ENCODE data around the gene SPINK2.

Gene SPINK2

DNA sequence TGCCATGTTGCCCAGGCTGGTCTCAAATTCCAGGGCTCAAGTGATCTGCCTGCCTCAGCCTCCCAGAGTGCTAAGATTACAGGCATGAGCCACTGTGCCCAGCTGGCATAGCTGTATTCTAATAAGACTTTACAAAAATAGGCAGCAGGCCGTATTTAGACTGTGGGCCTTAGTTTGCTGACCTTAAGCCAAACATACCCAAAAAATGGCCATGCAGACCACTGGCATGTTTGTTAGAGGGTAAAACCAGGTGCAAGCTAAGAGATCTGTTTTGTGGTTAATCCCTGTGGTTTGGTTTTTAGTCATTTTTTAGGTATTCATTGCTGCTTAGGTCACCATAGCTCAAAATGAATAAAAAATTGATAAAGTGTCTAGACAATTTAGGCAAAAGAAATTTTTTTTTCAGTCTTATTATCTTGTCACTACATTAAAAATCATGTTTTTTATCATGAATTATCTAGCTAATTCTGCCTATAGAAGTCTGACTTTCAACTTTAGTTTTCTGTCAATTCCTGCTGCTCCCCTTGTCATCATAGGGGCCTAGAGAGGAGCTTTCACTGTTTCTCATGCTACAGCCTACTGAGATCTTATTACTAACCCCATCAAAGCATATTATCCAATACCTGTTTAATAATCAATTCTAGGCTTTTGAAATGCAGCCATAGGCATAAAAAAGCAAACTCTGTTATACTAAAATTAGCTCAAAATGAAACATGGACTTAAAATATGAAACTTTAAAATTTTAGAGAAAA, 7.5 kb upstream of the SPINK2 start:
- no peak for DNase-seq
- no peak for TF ChIP-seq GATA1 (IDR thresholded peaks at IDR 0.05; ENCODE audit: low read depth, low read length)

DNA sequence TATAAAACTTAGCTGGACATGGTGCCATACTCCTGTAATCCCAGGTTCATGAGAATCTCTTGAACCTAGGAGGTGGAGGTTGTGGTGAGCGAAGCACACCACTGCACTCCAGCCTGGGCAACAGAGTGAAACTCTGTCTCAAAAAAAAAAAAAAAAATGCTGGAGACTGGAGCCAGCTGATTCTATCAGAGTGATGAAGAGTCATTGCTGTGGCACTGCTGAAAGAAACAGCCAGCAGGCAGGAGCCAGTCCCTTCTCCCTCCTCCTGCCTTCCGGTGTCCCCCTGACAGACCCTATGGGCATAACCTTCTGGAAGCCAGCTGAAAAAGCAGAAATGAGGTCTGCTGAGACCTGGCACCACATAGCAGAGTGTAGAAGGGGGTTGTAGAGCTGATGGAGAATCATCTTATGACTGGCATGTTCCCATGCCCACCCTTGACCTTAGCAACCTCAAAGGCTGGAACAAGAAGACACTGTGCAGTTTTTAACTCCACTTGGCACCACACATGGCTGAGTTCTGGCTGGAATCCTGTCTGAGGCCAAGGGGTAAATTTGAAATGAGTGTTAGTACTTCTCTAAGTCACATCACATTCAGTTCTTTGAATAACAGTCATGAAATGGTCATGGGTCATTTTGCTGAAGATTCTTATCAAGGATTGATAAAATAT, 2.6 kb upstream of the SPINK2 start:
- TF ChIP-seq POLR2A (IDR thresholded peaks at IDR 0.05; ENCODE audit: low read length) (no peak), GATA1 (IDR thresholded peaks at IDR 0.05; ENCODE audit: low read depth, low read length) (no peak)
- DNase-seq: no peak

DNA sequence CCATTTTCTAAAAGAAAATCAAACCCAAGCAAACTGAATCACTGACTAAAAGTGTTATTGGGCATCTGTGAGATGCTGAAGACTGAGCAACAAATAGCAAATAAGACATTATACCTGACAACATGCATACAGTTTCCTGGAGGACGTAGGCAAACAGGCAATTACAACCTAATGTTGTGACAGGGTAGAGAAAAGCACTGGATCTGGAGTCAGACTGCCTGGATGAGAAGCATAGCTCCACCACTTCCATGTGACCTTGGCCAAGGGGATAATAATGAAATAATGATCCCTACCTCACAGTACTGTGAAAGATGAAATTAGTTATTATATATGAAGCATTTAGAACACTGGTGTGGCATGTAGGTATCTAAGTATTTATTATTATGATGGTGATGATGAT, 2.7 kb downstream of the SPINK2 start:
- TF ChIP-seq GATA1 (IDR thresholded peaks at IDR 0.05; ENCODE audit: low read depth, low read length) (no peak), POLR2A (IDR thresholded peaks at IDR 0.05; ENCODE audit: low read length) (no peak)
- DNase-seq: no peak

DNA sequence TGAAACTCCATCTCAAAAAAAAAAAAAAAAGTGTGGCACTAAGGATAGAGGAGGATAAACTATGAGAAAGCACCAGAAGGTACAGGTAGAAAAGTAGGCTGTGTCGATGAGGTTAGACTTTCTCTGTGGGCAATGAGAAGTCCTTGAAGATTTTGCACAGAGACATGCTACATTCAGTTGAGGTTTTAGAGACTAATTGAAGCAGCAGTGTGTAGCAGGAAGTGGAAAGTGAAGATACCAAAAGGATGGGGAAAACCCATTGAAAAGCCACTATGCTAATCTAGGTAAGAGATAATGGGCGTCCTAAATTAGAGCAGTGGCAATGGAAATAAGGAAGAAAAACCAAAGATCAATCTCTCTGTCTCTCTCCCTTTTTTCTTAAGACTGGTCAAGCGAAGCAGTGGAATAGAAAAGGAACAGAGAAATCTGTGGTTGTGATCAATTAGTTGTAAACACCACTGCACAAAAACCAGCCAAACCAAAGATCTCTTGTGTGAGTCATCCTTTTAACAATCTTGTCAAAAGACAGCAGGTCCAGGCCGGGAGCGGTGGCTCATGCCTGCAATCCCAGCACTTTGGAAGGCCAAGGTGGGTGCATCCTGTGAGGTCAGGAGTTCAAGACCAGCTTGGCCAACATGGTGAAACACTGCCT, 3.5 kb downstream of the SPINK2 start:
- TF ChIP-seq GATA1 (IDR thresholded peaks at IDR 0.05; ENCODE audit: low read depth, low read length) (no peak), POLR2A (IDR thresholded peaks at IDR 0.05; ENCODE audit: low read length) (no peak)
- DNase-seq: no peak

DNA sequence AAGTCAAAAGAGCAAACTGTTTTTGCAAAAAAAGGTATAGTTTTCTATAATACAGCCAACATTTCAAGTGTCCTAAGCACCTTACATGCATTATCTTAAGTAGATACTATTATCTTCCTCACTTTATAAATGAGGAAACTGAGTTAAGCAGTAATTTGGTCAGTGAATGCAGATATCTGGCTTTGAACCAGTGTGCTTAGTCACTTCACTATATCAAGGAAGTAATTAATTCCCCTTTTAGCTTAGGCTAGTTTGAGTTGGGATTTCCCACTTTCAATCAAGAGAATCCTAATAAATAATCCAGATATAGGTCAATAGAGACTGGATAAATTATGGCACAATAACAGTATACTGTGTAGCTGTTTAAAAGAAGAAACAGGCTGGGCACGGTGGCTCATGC, 14.8 kb downstream of the SPINK2 start:
- no peak for DNase-seq
- TF ChIP-seq GATA1 (IDR thresholded peaks at IDR 0.05; ENCODE audit: low read depth, low read length): no peak
- no peak for TF ChIP-seq POLR2A (IDR thresholded peaks at IDR 0.05; ENCODE audit: low read length)

DNA sequence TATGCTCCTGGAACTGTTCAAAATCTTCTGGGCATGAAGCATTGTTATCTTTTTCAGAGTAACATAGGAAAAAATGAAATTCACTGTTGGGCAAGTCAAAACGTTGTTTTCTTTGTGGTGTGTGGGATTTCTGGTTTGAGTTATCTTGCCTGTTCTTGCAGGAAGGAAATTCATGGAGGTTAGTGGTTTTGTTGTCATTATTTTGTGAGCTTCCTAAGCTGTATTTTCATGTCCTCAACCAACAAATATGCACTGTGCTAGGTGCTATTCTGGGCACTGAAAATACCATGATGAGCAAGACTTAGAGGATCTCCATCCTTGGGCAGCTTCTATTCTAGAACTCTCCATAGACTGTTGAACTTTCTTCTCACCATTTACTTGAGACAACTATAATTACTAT, 16.9 kb downstream of the SPINK2 start:
- DNase-seq: no peak
- TF ChIP-seq GATA1 (IDR thresholded peaks at IDR 0.05; ENCODE audit: low read depth, low read length) (no peak), POLR2A (IDR thresholded peaks at IDR 0.05; ENCODE audit: low read length) (no peak)

DNA sequence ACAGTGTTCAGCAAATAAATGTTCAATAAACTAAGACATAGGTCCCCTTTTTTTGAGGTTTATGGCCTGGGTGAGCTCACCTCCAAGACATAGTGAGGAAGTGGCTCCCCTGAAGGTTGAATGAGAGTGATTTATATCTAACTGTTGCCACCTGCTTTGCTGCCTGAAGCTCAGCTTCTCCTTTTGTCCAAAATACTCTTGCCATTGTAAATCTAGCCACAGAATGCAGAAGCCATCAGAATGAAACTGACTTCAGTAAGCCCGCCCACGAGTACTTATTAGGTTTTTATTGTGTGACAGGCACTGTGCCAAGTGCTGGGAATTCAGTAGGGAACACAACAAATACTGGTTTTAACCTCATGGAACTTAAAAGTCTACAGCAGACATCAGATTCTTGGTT, 18.0 kb downstream of the SPINK2 start:
- no peak for TF ChIP-seq GATA1 (IDR thresholded peaks at IDR 0.05; ENCODE audit: low read depth, low read length)
- no peak for TF ChIP-seq POLR2A (IDR thresholded peaks at IDR 0.05; ENCODE audit: low read length)
- DNase-seq: no peak

DNA sequence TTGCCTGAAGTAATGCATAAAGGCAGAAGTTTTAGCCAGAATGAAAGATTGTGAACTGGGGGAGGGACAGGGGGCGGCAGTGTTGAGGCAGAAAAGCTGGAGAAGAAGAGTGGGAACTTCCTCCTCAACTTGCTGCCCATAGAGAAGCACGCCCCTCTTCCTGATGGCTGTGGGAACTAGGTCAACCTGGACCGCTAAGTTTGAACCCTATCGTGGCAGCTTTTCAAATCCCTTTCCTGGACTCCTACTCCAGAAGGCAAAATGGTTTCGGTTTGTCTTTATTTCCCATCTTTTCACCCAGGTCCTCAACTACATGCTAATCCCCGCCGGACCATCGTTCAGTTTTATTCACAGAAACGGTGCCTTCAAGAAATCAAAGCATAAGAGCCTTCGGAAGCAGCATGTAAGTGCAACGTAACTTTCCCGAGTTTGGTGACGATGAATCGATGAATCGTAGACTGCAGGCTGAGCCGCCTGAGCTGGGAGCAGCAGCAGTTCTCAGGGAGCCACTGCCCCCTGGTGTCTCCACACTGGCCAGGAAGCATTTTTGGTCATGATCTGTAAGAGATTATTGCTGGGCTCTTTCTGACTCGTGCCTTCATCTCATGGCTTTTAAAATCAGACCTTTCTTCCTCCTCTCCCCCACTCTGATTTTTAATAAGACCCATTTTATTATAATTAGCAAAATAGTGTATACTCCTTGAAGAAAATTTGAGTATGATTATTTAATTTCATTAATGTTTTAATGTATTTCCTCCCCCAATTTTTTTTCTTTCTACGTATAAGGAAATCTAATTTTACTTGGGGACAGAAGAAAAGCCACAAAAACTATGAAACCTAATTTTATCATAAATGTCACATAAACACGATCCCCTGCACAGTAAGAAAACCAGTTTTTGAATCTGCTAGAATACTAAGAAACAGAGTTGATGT, 21.4 kb downstream of the SPINK2 start:
- peak; percentile 81 to 86 for DNase-seq
- no peak for TF ChIP-seq POLR2A (IDR thresholded peaks at IDR 0.05; ENCODE audit: low read length)
- TF ChIP-seq GATA1 (IDR thresholded peaks at IDR 0.05; ENCODE audit: low read depth, low read length): no peak

DNA sequence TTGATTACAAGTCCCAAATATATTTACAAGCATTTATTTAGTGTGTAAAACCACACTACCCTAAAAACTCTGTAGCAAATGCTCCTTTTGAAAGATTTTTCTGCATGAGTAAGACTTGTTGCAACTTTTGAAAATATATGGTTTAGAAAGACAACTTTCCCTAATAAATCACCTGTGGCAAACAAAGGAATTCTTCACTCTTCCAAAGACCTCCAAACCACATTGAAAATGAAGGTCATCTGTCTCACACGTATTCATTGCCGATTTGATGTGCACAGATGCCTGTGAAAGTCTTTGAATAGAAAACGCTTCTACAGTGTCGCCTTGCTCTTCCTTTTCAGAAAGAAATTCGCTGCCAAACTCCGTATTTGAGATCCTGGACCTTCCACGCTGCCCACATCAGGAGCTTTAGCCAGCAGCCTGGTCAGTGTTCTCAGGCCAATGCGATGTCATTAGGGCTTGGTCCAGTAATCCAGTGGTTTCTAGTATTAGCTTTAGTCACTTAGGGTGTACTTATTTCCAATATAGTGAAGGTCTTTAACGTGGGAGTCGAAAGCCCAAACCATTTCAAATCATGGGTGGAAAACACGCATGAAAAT, 22.2 kb downstream of the SPINK2 start:
- no peak for DNase-seq
- no peak for TF ChIP-seq POLR2A (IDR thresholded peaks at IDR 0.05; ENCODE audit: low read length)
- no peak for TF ChIP-seq GATA1 (IDR thresholded peaks at IDR 0.05; ENCODE audit: low read depth, low read length)

DNA sequence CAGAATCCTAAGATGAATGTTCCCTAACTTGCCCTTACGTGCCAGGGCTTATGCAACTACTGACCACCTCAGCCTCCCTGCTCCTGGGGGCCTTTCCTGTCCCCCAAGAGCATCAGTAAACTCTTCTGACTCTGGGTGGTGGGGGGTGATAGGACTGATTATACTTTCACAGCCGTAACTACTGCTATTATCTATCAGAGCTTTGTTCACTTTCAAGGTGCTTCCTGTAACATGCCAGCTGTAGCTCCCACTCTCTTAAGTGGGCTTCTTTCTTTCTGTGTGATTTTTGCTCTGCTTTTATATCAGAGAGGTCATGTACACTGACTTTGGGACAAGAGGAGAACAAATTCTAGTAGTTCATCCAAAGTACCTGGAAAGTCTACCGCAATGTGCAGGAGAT, 25.3 kb downstream of the SPINK2 start:
- TF ChIP-seq POLR2A (IDR thresholded peaks at IDR 0.05; ENCODE audit: low read length) (no peak), GATA1 (IDR thresholded peaks at IDR 0.05; ENCODE audit: low read depth, low read length) (no peak)
- DNase-seq: no peak

DNA sequence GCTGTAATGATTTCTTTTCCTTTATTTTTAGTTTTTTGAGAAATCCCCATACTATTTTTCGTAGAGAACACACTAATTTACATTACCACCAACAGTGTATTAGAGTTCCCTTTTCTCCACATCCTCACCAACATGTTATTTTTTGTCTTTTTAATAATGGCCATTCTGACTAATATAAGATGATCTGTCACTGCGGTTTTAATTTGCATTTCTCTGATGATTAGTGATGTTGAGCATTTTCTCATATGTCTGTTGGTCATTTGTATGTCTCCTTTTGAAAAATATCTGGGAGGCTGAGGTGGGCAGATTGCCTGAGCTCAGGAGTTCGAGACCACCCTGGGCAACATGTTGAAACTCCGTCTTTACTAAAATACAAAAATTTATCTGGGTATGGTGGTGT, 30.2 kb downstream of the SPINK2 start:
- DNase-seq: no peak
- TF ChIP-seq GATA1 (IDR thresholded peaks at IDR 0.05; ENCODE audit: low read depth, low read length) (no peak), POLR2A (IDR thresholded peaks at IDR 0.05; ENCODE audit: low read length) (no peak)

DNA sequence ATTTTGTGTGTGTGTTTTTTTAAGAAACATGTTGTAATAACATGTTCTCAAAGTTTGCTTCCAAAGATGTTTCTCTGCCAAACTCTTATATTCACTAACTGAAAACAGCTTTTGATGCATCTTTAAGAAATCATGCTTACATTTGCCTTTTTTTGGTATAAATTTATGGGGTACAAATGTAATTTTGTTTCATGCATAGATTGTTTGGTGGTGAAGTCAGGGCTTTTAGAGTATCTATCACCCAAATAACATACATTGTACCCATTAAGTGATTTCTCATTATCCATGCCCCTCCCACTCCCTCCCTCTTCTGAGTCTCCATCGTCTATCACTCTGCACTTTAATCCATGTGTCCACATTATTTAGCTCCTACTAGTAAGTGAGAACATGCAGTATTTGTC, 30.8 kb downstream of the SPINK2 start:
- TF ChIP-seq POLR2A (IDR thresholded peaks at IDR 0.05; ENCODE audit: low read length) (no peak), GATA1 (IDR thresholded peaks at IDR 0.05; ENCODE audit: low read depth, low read length) (no peak)
- no peak for DNase-seq

DNA sequence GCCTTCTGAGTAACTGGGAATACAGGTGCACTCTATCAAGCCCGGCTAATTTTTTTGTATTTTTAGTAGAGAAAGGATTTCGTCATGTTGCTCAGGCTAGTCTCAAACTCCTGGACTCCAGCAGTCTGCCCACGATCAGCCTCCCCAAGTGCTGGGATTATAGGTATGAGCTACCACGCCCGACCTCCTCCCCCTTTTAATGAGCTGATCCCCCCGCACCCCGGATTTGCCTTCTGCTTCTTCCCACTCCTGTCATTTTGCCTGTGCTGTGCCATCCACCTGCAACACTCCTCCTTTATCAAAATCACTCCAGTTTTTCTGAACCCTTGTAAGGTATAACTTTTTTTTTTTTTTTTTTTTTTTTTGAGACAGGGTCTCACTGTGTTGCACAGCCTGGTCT, 33.4 kb downstream of the SPINK2 start:
- TF ChIP-seq GATA1 (IDR thresholded peaks at IDR 0.05; ENCODE audit: low read depth, low read length) (no peak), POLR2A (IDR thresholded peaks at IDR 0.05; ENCODE audit: low read length) (no peak)

More for the DNA sequence above, 33.4 kb downstream of the SPINK2 start:
- DNase-seq: no peak

All from erythroblast (primary cell).